ENCODE measurements around the gene WDFY4.

- TF ChIP-seq, protein P1, sequence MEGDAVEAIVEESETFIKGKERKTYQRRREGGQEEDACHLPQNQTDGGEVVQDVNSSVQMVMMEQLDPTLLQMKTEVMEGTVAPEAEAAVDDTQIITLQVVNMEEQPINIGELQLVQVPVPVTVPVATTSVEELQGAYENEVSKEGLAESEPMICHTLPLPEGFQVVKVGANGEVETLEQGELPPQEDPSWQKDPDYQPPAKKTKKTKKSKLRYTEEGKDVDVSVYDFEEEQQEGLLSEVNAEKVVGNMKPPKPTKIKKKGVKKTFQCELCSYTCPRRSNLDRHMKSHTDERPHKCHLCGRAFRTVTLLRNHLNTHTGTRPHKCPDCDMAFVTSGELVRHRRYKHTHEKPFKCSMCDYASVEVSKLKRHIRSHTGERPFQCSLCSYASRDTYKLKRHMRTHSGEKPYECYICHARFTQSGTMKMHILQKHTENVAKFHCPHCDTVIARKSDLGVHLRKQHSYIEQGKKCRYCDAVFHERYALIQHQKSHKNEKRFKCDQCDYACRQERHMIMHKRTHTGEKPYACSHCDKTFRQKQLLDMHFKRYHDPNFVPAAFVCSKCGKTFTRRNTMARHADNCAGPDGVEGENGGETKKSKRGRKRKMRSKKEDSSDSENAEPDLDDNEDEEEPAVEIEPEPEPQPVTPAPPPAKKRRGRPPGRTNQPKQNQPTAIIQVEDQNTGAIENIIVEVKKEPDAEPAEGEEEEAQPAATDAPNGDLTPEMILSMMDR (IDR thresholded peaks at IDR 0.05): no peak
- no peak for TF ChIP-seq POLR2A (IDR thresholded peaks at IDR 0.05)
Observed at GRCh38 chr10:48785796-48786195, 101.1 kb downstream of the WDFY4 start.
